Measurements from ENCODE around the gene DIP2C.

DIP2C gene

DNA sequence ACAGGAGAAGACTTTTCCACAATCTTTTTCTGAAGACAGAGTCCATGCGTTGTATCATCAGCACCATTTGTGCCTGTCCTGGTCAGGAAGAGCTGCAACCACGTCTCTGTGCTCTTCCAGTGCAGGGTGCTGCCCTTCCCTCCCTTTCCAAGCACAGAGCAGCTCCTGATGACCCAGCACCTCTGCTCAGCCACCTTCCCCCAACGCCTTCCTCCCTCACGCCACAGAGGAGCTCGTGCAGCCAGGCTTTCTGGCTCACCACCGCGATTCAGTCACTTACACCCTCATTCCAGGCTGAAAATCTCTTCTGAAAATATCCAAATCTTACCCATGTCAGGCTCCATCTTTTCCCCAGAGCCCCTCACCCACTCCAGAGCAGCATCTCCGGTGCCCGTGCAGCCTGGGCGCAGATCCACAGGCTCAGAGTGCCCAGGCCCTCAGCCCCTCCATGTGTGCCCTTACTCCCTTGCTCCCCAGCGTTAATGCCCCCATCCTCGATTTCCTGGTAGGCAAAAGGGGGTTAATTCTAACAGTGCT is 181.5 kb downstream of the DIP2C start:
- no peak for DNase-seq

DNA sequence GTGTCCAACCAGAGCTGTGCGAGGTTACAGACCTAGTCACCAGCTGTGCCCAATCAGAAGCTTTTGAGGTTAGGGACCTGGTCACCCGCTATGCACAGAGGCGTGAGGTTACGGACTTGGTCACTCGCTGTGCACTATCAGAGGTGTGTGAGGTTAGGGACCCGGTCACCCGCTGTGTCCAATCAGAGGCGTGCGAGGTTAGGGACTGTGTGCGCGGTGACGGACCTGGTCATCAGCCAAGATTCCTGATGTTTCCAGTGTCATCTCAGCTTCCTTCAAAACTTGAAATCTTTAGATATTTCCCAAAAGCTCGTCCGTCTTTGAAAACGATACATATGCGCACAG is 182.1 kb downstream of the DIP2C start:
- DNase-seq = no peak

GRCh38 chr10:506451-507354 is 182.8 kb downstream of the DIP2C start:
- DNase-seq = no peak

- no peak for DNase-seq
Measured at GRCh38 chr10:505419-505818, 184.0 kb downstream of the DIP2C start.

GRCh38 chr10:504806-505205 is 184.7 kb downstream of the DIP2C start:
- DNase-seq = no peak

- no peak for DNase-seq
Measured at GRCh38 chr10:504121-504611, 185.3 kb downstream of the DIP2C start.

DNA sequence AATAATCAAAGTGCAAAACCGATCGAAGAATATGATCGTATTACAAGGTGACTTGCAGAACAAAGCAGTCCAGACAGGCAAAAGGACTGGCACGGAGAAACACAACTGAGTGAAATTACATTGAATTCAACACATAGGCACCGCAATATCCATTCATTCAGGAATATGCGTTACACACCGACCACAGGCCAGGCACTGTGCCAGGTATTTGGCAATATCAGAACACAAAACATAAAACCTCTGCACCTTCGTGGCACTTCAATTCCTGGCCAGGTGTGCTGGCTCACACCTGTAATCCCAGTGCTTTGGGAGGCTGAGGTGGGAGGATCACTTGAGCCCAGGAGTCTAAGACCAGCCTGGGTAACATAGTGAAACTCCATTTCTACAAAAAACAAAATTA is 187.9 kb downstream of the DIP2C start:
- DNase-seq = no peak

GRCh38 chr10:500876-501275 is 188.6 kb downstream of the DIP2C start:
- no peak for DNase-seq

GRCh38 chr10:499991-500390 is 189.5 kb downstream of the DIP2C start:
- DNase-seq = no peak

DNA sequence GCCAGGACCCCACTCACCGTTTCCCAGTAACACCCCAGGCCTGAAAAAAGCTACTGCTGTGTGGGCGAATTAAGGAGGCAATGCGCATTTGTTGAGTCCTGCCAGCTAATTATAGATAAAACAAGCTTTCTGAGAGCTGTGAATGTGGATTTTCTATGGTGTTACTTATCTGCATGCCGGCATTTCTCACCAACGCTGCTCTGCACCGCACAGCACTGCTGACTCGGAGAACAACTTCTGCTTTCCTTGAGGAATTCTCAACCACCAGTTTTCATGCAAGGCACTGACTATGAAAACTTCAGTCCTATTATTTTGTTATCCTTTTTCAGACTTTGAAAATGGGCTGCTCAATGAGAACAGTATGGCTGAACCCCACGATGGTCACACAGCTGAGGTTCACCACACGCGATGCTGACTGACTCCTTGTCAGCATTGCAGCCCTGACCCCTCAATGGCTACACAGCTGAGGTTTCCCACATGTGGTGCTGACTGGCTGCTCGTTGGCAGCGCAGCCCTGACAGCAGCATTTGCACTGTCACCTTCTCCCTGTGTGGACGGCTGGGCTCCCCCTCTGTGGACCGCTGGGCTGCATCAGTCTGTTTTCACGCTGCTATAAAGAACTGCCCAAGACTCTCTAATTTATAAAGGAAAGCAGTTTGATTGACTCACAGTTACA is 190.6 kb downstream of the DIP2C start:
- DNase-seq = no peak

DNA sequence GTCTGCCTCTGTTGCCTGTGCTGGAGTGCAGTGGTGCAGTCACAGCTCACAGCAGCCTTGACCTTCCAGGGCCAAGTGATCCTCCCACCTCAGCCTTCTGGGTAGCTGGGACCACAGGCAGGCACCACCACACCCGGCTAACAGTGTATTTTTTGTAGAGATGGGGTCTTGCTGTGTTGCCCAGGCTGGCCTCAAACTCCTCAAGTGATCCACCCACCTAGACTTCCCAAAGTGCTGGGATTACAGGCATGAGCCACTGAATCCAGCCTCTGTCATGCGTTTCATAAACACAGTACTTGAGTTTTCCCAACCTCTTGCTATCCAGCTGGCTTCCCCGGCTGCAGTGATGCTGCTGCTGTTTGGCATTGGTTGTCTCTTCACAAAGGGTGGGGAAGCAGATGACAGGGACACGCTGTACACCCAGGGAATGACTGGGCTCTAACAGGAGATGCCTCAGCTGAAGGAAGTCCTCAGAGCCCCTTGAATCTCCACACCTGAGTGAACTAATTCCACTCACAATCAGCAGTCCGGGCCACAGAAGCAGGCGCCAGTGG is 191.5 kb downstream of the DIP2C start:
- DNase-seq = no peak

GRCh38 chr10:497289-497688 is 192.2 kb downstream of the DIP2C start:
- no peak for DNase-seq

DNA sequence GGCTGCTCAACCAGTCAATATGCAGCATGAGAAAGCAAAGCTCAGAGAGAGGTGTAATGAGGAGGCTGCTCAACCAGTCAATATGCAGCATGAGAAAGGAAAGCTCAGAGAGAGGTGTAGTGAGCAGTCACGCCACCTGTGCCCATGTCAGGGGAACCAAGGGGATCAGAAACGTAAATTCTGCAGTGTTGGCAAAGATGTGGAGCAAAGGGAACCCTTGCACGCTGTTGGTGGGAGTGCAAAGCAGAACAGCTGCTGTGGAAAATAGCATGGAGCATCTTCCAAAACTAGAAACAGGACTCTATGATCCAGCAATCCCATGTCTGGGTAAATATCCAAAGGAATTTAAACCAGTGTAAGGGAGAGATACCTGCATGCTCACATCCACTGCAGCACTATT is 194.9 kb downstream of the DIP2C start:
- no peak for DNase-seq

- DNase-seq = no peak
Measured at GRCh38 chr10:494149-494542, 195.3 kb downstream of the DIP2C start.

GRCh38 chr10:493391-494148 is 195.9 kb downstream of the DIP2C start:
- DNase-seq = no peak

DNA sequence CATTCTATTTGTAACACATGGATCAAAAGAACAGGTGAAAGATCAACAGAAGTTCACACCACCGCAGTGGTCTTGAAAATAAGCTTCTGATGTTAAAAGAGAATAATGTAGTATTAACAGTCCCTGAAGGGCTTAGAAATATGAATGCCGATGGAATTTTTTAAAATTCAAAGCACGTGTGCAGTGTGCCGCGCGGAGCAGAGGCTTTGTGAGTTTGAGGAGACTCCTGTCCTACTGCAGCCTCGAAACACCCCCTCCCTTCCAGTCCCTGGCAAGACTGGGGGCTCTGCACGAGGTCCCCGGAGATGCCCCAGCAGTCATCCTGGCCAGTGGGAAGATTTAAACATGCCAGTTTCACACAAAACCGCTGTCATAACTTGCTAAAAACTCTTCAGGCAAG is 196.6 kb downstream of the DIP2C start:
- DNase-seq = no peak

- no peak for DNase-seq
Measured at GRCh38 chr10:491667-492424, 197.6 kb downstream of the DIP2C start.

DNA sequence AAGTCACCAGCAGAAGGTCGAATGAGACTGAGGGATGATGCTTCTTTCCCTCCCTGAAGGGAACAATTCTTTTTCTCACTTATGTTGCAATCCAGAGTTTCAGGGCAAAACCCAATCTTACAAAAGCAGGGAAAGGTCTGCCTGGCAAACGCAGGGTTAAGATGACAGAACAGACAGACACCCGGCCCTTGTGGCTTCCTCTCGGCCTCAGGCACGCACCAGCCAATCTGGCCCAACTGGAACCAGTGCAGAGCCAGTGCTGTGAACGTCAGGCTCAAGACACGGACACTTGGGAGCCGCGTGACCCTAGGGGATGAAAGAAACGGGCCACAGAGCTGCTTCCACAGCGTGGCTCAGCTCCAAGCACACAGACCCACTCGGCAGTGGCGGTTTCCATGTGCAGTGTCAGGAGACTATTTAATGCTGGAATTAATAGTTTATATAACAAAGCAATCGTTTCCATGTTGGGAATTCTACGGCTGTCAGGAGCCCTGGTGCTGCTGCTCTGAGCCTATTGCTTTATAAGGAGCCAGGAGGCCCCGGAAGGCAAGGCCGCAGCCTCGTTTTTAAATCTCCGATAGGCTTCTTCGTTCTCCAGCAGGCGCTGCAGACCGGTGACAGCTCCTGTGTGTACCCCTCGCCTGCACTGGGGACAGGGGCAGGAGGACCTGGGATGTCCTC is 198.4 kb downstream of the DIP2C start:
- DNase-seq = no peak

DNA sequence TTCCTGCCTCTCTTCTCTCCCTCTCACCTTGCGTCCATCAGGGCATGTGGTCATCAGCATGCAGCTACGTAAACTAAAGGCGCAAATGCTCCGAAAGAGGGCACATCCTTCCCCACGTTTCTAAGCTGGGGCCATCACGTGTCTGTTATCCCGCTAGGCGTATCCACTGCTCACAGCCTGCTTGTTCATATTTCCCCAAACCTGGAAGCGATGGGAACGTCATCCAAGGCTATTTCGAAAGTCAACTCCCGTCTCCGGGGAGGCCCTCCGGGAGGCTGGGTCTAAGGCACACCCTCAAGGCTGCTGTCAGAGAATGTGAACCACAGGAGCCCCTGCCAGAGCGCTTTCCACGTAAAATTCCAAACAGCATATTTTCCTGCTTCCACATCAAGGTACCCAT is 199.2 kb downstream of the DIP2C start:
- no peak for DNase-seq

DNA sequence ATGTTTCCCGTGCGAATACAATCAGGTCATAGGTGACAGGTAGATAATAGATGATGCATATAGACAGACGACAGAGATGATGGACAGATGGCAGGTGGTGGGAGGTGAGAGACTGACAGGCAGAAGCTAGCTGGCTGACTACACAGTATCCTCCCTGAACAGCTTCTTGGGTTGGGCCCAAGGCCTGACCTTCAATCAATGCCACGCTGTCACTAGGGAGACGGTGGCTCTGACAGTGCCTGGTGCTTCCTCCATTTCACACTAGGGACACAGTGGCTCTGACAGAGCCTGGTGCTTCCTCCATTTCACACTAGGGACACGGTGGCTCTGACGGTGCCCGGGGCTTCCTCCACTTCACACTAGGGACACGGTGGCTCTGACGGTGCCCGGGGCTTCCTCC is 200.1 kb downstream of the DIP2C start:
- DNase-seq = no peak

DNA sequence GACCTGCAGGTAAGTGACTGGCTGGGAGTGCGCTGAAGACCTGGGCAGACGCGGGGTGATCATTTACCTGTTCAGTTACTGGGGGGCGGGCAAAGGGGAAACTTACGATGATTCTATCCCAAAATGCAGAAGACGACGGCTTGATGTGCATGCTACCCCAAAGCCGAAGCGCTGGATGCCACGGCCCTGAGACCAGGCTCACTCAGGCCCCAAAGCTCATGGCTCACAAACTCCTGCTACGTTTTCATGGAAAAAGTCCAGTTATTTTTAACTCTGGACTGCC is 200.6 kb downstream of the DIP2C start:
- no peak for DNase-seq
